ENCODE data around the gene MCC.

GRCh38 chr5:113106821-113107220, 381.4 kb downstream of the MCC start:
- no peak for TF ChIP-seq CTCF (IDR thresholded peaks at IDR 0.05)
- no peak for TF ChIP-seq POLR2A (IDR thresholded peaks at IDR 0.05)

Data from thyroid gland (tissue), 4 donors.